ENCODE data around the gene PNPLA8.

DNA sequence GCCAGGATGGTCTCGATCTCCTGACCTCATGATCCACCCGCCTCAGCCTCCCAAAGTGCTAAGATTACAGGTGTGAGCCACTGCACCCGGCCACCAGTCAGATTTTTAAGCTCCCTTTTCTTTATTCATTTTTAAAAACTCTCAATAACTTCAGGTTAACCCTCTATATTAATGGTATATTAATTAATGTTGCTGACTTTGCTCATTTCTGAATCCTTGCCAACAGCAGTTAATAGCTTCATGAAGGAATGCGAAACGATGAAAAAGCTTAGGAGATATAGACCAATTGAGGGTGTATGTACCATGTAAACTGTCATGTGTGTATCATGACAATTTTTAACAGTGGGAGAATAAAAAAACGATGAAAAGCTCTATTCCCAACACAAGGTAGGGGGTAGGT lies 27.5 kb downstream of the PNPLA8 start:
- TF ChIP-seq POLR2A (IDR thresholded peaks at IDR 0.05) (no peak), CTCF (IDR thresholded peaks at IDR 0.05 in 4 of 5, conservative IDR thresholded peaks at IDR 0.05 in 1 of 5) (no peak)
